Vagina (tissue), 2 donors: ENCODE results near the gene FBXL5. TPM values are rescaled to one million over a fixed set of nuclear protein-coding genes. Genes with fewer than 3 reads are reported as not detected.

Source experiments
- DNase-seq, 2 donors: peaks; one replicate each; pipeline ENCODE4 v3.0.0-alpha.2; 2017; ENCODE audit errors: extremely low spot score in 2 of 2
- H3K27ac ChIP-seq: fragments of 200-600 bp; sonication (generic); one replicate; pipeline ENCODE4 v1.5.1; 2019
- H3K27me3 ChIP-seq: fragments of 200-600 bp; sonication (generic); one replicate; pipeline ENCODE4 v1.5.1; 2019
- H3K36me3 ChIP-seq, 2 donors: fragments of 200-600 bp; sonication (generic); one replicate each; pipeline ENCODE4 v1.5.1; 2017 to 2019
- H3K4me1 ChIP-seq: fragments of 200-600 bp; sonication (generic); one replicate; pipeline ENCODE4 v1.5.1; 2019
- H3K4me3 ChIP-seq, 2 donors: fragments of 200-600 bp; sonication (generic); 1 replicate in 1 of 2; 2 replicates in 1 of 2; pipeline ENCODE4 v1.5.1; 2016 to 2019
- H3K9me3 ChIP-seq: fragments of 200-600 bp; sonication (generic); one replicate; pipeline ENCODE4 v1.5.1; 2019
- POLR2A ChIP-seq, 2 donors: fragments of 450-650 bp; IDR thresholded peaks; one replicate each; pipeline ENCODE4 v1.6.1; 2017; ENCODE audit warnings: antibody characterized with exemption in 2 of 2, mild to moderate bottlenecking in 2 of 2, moderate library complexity in 2 of 2
- POLR2AphosphoS5 ChIP-seq, 2 donors: sonication (generic); formaldehyde crosslinking; IDR thresholded peaks; one replicate each; pipeline ENCODE4 v1.9.0; 2017; ENCODE audit warnings: antibody characterized with exemption in 2 of 2, mild to moderate bottlenecking in 2 of 2, low read depth in 1 of 2; ENCODE audit not compliant: insufficient read depth in 1 of 2
- intact Hi-C: fragments of 100-400 bp; cut with DNase I; formaldehyde crosslinking; loops from one replicate; pipeline ENCODE4 v1.15.1; 2023
- total RNA-seq: library from RNA; depleted of rRNA; stranded (reverse); fragments of >200 nt; gene quantifications from one replicate; pipeline ENCODE4 v1.2.3, GENCODE V29; 2016
- TF ChIP-seq, protein P1 (sequence below), 3 experiments: fragments of 450-650 bp in 2 of 3; fragments of 200-600 bp in 1 of 3; sonication (generic) in 1 of 3; IDR thresholded peaks; one replicate each; pipeline ENCODE4 v1.5.1; 2017 to 2019; ENCODE audit warnings: antibody characterized with exemption in 3 of 3, mild to moderate bottlenecking in 2 of 3, moderate library complexity in 2 of 3

Gene FBXL5
- total RNA-seq, 1 donor from 2014 or later = 103 TPM

DNA sequence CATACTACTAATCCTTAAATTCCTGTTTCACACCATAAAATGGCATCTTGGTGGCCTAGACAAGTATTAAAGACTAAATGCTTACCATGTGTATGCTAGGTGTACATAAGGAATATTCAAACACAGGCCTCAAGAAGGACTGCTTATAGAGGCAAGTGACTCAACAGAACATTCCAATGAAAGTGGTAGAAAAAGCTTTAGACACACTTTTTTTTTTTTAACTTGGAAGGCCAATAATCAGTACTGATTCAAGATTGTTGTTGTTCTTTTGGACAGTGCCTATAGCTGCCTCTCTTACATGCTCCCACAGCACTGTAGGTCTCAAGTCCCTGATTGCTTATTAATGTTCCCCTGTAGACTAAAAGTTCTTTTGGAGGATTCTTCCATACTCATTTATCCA, 77.6 kb downstream of the FBXL5 start:
- Histone ChIP-seq H3K4me3 (no peak overlapping the region), H3K36me3 (peaks cover 0 to 5% of the 10 kb centered on the region in 2 donors), H3K9me3 (no peaks in the 10 kb centered on the region), H3K4me1 (no peaks in the 10 kb centered on the region), H3K27me3 (no peaks in the 10 kb centered on the region), H3K27ac (no peak overlapping the region)
- TF ChIP-seq, protein P1, sequence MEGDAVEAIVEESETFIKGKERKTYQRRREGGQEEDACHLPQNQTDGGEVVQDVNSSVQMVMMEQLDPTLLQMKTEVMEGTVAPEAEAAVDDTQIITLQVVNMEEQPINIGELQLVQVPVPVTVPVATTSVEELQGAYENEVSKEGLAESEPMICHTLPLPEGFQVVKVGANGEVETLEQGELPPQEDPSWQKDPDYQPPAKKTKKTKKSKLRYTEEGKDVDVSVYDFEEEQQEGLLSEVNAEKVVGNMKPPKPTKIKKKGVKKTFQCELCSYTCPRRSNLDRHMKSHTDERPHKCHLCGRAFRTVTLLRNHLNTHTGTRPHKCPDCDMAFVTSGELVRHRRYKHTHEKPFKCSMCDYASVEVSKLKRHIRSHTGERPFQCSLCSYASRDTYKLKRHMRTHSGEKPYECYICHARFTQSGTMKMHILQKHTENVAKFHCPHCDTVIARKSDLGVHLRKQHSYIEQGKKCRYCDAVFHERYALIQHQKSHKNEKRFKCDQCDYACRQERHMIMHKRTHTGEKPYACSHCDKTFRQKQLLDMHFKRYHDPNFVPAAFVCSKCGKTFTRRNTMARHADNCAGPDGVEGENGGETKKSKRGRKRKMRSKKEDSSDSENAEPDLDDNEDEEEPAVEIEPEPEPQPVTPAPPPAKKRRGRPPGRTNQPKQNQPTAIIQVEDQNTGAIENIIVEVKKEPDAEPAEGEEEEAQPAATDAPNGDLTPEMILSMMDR (IDR thresholded peaks at IDR 0.05) = no peak
- TF ChIP-seq POLR2AphosphoS5 (IDR thresholded peaks at IDR 0.05; ENCODE audit: insufficient read depth in 1 of 2, low read depth in 1 of 2) (no peak), POLR2A (IDR thresholded peaks at IDR 0.05) (no peak)
- intact Hi-C loops = no loop called here
- no peak for DNase-seq

DNA sequence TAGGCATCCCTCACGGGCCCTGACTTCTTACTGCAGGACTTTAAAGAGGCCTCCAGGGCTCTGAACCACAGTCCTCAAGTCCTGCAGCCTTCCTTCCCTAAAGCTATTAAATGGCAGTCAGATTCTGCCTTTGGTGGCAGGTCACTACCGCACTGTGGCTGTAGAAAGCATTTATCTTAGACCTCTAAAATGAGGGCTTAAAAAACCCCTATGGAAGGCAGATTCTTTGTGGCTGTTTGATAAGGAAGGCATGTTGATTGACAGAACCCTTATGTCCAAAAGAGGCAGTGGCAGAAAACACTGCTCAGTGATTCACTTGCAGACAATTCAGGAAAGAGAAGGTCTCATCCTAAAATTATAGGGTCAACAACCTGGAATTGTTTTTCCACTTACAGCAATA, 79.2 kb downstream of the FBXL5 start:
- Histone ChIP-seq H3K36me3 (peaks cover 0 to 5% of the 10 kb centered on the region in 2 donors), H3K9me3 (no peaks in the 10 kb centered on the region), H3K27ac (no peak overlapping the region), H3K4me3 (no peak overlapping the region), H3K27me3 (no peaks in the 10 kb centered on the region), H3K4me1 (no peaks in the 10 kb centered on the region)
- TF ChIP-seq POLR2AphosphoS5 (IDR thresholded peaks at IDR 0.05; ENCODE audit: insufficient read depth in 1 of 2, low read depth in 1 of 2) (no peak), POLR2A (IDR thresholded peaks at IDR 0.05) (no peak)
- TF ChIP-seq, protein P1 (IDR thresholded peaks at IDR 0.05) = no peak
- intact Hi-C loops = no loop called here
- DNase-seq = no peak

DNA sequence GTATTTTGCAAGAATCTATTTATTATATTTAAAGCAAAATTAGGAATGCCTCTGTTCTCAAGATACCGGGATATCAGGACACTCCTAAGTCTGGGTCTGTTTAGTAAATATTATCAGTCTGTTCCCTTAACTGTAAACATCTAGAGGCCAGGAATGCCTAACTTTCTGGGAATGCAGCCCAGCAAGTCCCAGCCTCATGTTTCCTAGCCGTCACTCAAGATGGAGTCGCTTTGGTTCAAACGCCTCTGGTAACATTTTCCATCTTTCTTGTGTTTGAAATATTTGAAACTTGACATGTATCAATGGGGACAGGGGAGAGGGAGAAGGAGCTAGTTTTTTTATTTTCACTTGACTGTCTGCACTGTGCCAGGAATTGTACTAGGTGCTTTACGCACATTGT, 85.4 kb downstream of the FBXL5 start:
- Histone ChIP-seq H3K4me1 (no peaks in the 10 kb centered on the region), H3K27me3 (no peaks in the 10 kb centered on the region), H3K4me3 (no peak overlapping the region), H3K9me3 (no peaks in the 10 kb centered on the region), H3K27ac (no peak overlapping the region), H3K36me3 (peaks cover 0 to 50% of the 10 kb centered on the region in 2 donors)
- intact Hi-C loops = no loop called here
- TF ChIP-seq POLR2AphosphoS5 (IDR thresholded peaks at IDR 0.05; ENCODE audit: insufficient read depth in 1 of 2, low read depth in 1 of 2) (no peak), POLR2A (IDR thresholded peaks at IDR 0.05) (no peak)
- TF ChIP-seq, protein P1 (IDR thresholded peaks at IDR 0.05) = no peak
- no peak for DNase-seq

GRCh38 chr4:15568821-15569220, 86.3 kb downstream of the FBXL5 start:
- intact Hi-C loops = no loop called here
- H3K4me1 ChIP-seq = no peaks in the 10 kb centered on the region
- H3K36me3 ChIP-seq = peaks cover 0 to 55% of the 10 kb centered on the region in 2 donors
- no peaks in the 10 kb centered on the region for H3K9me3 ChIP-seq
- H3K27me3 ChIP-seq = no peaks in the 10 kb centered on the region
- H3K27ac ChIP-seq = no peak overlapping the region
- H3K4me3 ChIP-seq = no peak overlapping the region
- TF ChIP-seq, protein P1 (IDR thresholded peaks at IDR 0.05) = no peak
- TF ChIP-seq POLR2AphosphoS5 (IDR thresholded peaks at IDR 0.05; ENCODE audit: insufficient read depth in 1 of 2, low read depth in 1 of 2) = no peak
- TF ChIP-seq POLR2A (IDR thresholded peaks at IDR 0.05) = no peak
- no peak for DNase-seq

GRCh38 chr4:15563871-15564270, 91.3 kb downstream of the FBXL5 start:
- H3K9me3 ChIP-seq = no peaks in the 10 kb centered on the region
- TF ChIP-seq, protein P1 (IDR thresholded peaks at IDR 0.05) = no peak
- TF ChIP-seq POLR2A (IDR thresholded peaks at IDR 0.05) (no peak), POLR2AphosphoS5 (IDR thresholded peaks at IDR 0.05; ENCODE audit: insufficient read depth in 1 of 2, low read depth in 1 of 2) (no peak)
- no peak overlapping the region for H3K27ac ChIP-seq
- no peaks in the 10 kb centered on the region for H3K4me1 ChIP-seq
- H3K4me3 ChIP-seq = no peak overlapping the region
- intact Hi-C loops = no loop called here
- H3K27me3 ChIP-seq = no peaks in the 10 kb centered on the region
- no peak for DNase-seq
- H3K36me3 ChIP-seq = peaks cover 0 to 46% of the 10 kb centered on the region in 2 donors
